ENCODE results near the gene SMAP1.

The SMAP1 gene

GRCh38 chr6:70667256-70667710, 400 bp upstream of the SMAP1 start:
- no peak for TF ChIP-seq ZFX (IDR thresholded peaks at IDR 0.05; ENCODE audit: borderline replicate concordance)
- TF ChIP-seq CTCF (IDR thresholded peaks at IDR 0.05), result no peak
- H3K27ac ChIP-seq, result peak overlapping the region; percentile 95

- TF ChIP-seq CTCF (IDR thresholded peaks at IDR 0.05), result no peak
- peak overlapping the region; percentile 95 for H3K27ac ChIP-seq
These were observed 773 bp downstream of the SMAP1 start for GRCh38 chr6:70668499-70668812.

GRCh38 chr6:70669133-70669532, 1.4 kb downstream of the SMAP1 start:
- no peak for TF ChIP-seq CTCF (IDR thresholded peaks at IDR 0.05)
- TF ChIP-seq ZFX (IDR thresholded peaks at IDR 0.05; ENCODE audit: borderline replicate concordance), result no peak
- H3K27ac ChIP-seq, result no peak overlapping the region

DNA sequence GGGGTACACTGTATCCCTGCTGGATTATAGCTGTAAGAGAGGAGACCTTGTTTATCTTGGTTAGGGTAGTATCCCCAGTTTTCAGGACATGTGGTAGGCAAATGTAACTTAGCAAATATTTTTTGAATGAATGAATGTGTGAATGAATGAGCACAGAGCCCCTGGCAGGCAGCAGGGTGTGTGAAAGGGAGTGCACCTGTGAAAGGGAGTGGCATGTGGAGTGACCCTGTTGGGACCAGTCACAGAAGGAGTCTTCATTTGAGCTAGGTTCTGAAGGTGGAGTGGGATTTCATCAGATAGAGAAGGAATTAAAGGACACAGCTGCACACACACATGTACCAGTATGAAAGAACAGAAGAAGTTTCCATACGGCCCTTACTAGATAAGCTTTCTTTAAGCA, 4.9 kb downstream of the SMAP1 start:
- TF ChIP-seq ZFX (IDR thresholded peaks at IDR 0.05; ENCODE audit: borderline replicate concordance) (no peak), CTCF (IDR thresholded peaks at IDR 0.05) (no peak)
- H3K27ac ChIP-seq, result no peak overlapping the region

DNA sequence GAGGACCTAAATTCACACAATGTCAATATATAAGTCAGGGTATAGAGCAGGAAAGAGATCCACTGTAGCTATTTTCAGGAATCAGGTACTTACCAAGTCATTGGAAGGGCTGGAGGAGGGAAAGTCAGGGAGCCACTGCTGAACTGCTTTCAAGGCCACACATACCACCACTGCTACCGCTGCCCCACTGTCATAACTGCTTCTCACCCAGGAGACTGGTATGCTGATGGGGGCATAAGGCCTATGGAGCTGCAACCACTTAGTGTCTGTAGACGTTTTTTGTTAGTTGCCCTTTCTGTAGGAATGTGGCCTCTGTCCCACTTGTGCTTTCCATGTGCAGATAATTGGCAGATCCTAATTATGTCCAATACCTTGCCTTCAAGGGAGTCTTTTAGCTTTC, 5.4 kb downstream of the SMAP1 start:
- TF ChIP-seq CTCF (IDR thresholded peaks at IDR 0.05), result no peak
- no peak overlapping the region for H3K27ac ChIP-seq

- TF ChIP-seq ZFX (IDR thresholded peaks at IDR 0.05; ENCODE audit: borderline replicate concordance), result no peak
- no peak for TF ChIP-seq CTCF (IDR thresholded peaks at IDR 0.05)
- no peak overlapping the region for H3K27ac ChIP-seq
These were observed 5.9 kb downstream of the SMAP1 start for GRCh38 chr6:70673601-70674000.

DNA sequence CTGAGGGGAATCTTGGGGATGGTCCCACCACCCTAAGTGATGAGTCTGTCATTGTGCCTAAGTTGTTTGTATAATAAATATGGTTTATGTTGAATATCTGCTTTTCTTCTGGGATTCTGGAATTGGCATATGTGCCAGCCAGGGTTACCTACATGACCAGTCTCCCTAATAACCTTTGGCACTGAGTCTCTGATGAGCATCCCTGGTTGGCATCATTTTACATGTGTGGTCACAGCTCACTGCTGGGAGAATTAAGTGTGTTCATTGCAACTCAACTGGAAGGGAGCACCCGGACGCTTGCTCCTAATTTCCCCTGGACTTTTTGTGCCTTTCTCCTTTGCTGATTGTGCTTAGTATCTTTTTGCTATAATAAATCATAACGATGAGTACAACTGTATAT, 8.1 kb downstream of the SMAP1 start:
- no peak overlapping the region for H3K27ac ChIP-seq
- TF ChIP-seq CTCF (IDR thresholded peaks at IDR 0.05) (no peak), ZFX (IDR thresholded peaks at IDR 0.05; ENCODE audit: borderline replicate concordance) (no peak)
